ENCODE measurements around the gene VSTM4. TPM values are rescaled to one million over a fixed set of nuclear protein-coding genes. Genes with fewer than 3 reads are reported as not detected.

The VSTM4 gene
- total and polyA plus RNA-seq, 2 of the 4 experiments (the other 2 are of a cell fraction): 2.4 to 2.9 TPM

DNA sequence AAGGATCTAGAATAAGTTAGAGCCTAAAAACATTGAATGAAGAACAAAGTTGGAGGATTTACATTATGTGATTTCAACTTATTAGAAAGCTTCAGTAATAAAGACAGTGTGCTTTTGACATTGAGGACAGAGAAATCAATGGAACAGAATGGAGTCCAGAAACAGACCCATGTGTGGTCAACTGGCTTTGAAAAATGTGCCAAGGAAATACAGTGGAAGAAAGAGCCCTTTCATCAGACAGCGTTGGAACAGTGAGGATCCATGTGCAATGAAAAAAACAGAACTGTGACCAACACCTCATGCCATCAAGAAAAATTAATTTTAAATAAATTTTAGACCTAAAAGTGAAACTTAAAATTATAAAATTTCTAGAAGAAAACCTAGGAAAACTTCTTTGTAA is 125.1 kb downstream of the VSTM4 start:
- Histone ChIP-seq H3K14ac (replicated peaks; ENCODE audit: low read depth, low read length) (no peak overlapping the region), H2BK20ac (ENCODE audit: low read depth, low read length) (no peak overlapping the region), H2BK5ac (ENCODE audit: low read depth, low read length, poor library complexity, severe bottlenecking) (no peak overlapping the region), H2BK15ac (ENCODE audit: low read depth, low read length) (no peak overlapping the region), H4K20me1 (ENCODE audit: insufficient read depth, low read length) (no peaks in the 10 kb centered on the region), H3K79me1 (ENCODE audit: low read depth in 1 of 2, low read length in 2 of 2) (no peaks in the 10 kb centered on the region), H3K27ac (ENCODE audit: insufficient read depth, low read length) (no peak overlapping the region), H3K9me1 (ENCODE audit: insufficient read depth, low read length) (no peaks in the 10 kb centered on the region), H3K56ac (ENCODE audit: extremely low read depth, insufficient read depth, low read length) (no peak overlapping the region), H3K36me3 (ENCODE audit: control insufficient read depth, insufficient read depth, low read length) (no peaks in the 10 kb centered on the region), H3K4me2 (ENCODE audit: low read depth, low read length) (no peak overlapping the region), H3K4me3 (ENCODE audit: insufficient read depth, low read depth, low read length) (no peak overlapping the region), H3K9me3 (ENCODE audit: control insufficient read depth, insufficient read depth, low read length) (no peaks in the 10 kb centered on the region), H3K18ac (ENCODE audit: low read depth, low read length) (no peak overlapping the region), H3K4me1 (ENCODE audit: control insufficient read depth, insufficient read depth, low read length) (no peaks in the 10 kb centered on the region), H2BK120ac (ENCODE audit: low read depth, low read length) (no peak overlapping the region), H2AK9ac (replicated peaks; ENCODE audit: low read depth, low read length, poor library complexity) (no peak overlapping the region), H3K4ac (ENCODE audit: low read depth, low read length) (no peak overlapping the region), H3K27me3 (ENCODE audit: control insufficient read depth, insufficient read depth, low read length) (peaks cover 11% of the 10 kb centered on the region), H4K5ac (ENCODE audit: low read depth, low read length) (no peak overlapping the region), H3K9ac (ENCODE audit: low read depth, low read length) (no peak overlapping the region), H2AK5ac (ENCODE audit: low read depth, low read length) (no peak overlapping the region), H4K91ac (ENCODE audit: insufficient read depth, low read depth, low read length) (no peak overlapping the region), H2AFZ (replicated peaks; ENCODE audit: low read length, poor library complexity) (no peak overlapping the region), H4K8ac (ENCODE audit: low read depth in 2 of 2, low read length in 2 of 2) (no peak overlapping the region), H3K23ac (ENCODE audit: low read depth, low read length) (no peak overlapping the region)
- no TSS peak for BruUV-seq (replicated peaks)
- ChIA-PET CTCF (no interaction called here), POLR2A (ENCODE audit: unreplicated experiment) (no interaction called here)
- dilution Hi-C loops (cut with HindIII; ENCODE audit: low sequenced_read_pairs, unreplicated experiment) (no loop called here), intact Hi-C loops (cut with micrococcal nuclease) (no loop called here), in situ Hi-C loops (cut with MboI; ENCODE audit: low sequenced_read_pairs) (no loop called here)
- DNase-seq (no peak), ATAC-seq (ENCODE audit: low read depth) (no peak)
- WGBS, 2 experiments (ENCODE audit: extremely low coverage in 2 of 2, insufficient read length in 1 of 2): no CpG with 5 or more reads among the region's 1 CpG
- no peak for TF ChIP-seq RCOR1 (IDR thresholded peaks at IDR 0.05; ENCODE audit: insufficient replicate concordance, low read length)
- TF ChIP-seq, protein P1, sequence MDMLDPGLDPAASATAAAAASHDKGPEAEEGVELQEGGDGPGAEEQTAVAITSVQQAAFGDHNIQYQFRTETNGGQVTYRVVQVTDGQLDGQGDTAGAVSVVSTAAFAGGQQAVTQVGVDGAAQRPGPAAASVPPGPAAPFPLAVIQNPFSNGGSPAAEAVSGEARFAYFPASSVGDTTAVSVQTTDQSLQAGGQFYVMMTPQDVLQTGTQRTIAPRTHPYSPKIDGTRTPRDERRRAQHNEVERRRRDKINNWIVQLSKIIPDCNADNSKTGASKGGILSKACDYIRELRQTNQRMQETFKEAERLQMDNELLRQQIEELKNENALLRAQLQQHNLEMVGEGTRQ (IDR thresholded peaks at IDR 0.05; ENCODE audit: low read depth, low read length): no peak
